ENCODE measurements around the gene KRTAP9-8.

DNA sequence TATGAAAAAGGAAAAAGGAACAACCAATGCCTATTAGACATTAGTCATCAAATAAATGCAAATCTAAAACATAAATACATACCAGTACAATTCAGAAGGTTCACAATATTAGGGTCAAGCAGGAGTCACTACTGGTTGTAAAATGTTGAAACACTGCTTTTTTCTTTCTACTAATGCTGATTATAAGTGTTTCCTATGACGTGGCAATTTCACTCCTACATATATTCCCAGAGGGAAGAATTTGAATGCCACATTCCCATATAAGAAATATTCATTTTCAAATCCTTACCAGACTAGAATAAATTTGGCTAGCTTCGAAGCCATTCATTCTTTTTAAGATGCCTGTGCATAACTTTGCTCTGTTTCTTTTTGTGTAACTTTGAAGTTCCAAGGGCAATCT, 14.0 kb upstream of the KRTAP9-8 start:
- TF ChIP-seq EZH2phosphoT487 (IDR thresholded peaks at IDR 0.05; ENCODE audit: insufficient read depth, low read depth) = no peak
- TF ChIP-seq EZH2 (IDR thresholded peaks at IDR 0.05; ENCODE audit: insufficient read depth, poor library complexity, severe bottlenecking) = no peak
